Measurements from ENCODE around the gene HCFC1. TPM values are rescaled to one million over a fixed set of nuclear protein-coding genes. Genes with fewer than 3 reads are reported as not detected.

Gene HCFC1
- total and polyA plus RNA-seq, 9 of the 15 experiments (the other 6 are each of a cell fraction or from before 2014, with no cell fraction given) = 2.8 to 133 (median 17.1) TPM

- intact Hi-C loops (cut with micrococcal nuclease) (no loop called here), in situ Hi-C loops (cut with MboI) (no loop called here)
- Histone ChIP-seq H3K9ac (ENCODE audit: insufficient read depth in 1 of 2, low read depth in 2 of 2, low read length in 2 of 2) (peak overlapping the region; percentile 77 to 96), H3K27me3 (ENCODE audit: control insufficient read depth in 2 of 2, insufficient read depth in 2 of 2, low read length in 2 of 2) (no peaks in the 10 kb centered on the region), H3K79me2 (ENCODE audit: control insufficient read depth, insufficient read depth, low read length) (peaks cover 87% of the 10 kb centered on the region), H3K4me3 (peak overlapping the region; percentile 84), H4K20me1 (replicated peaks; ENCODE audit: control insufficient read depth, insufficient read depth, low read length) (peaks cover 52% of the 10 kb centered on the region), H3K9me3 (replicated peaks; ENCODE audit: control insufficient read depth, insufficient read depth, low read depth, low read length) (no peaks in the 10 kb centered on the region), H3K4me2 (ENCODE audit: insufficient read depth, low read length) (peak overlapping the region; percentile 86), H3K36me3 (ENCODE audit: control insufficient read depth, insufficient read depth, low read length) (peaks cover 53% of the 10 kb centered on the region; the same call in 2 of the 3 replicates), H3K27ac (ENCODE audit: extremely low read depth, low read depth, low read length) (peak overlapping the region; percentile 74), H3K4me1 (replicated peaks in 1 of 2; ENCODE audit: control insufficient read depth in 2 of 2, insufficient read depth in 2 of 2, low read length in 2 of 2) (peaks cover 38 to 67% of the 10 kb centered on the region in 2 experiments), H2AFZ (ENCODE audit: low read depth, low read length) (no peak overlapping the region), H3K9me1 (ENCODE audit: control insufficient read depth, insufficient read depth, low read length) (peaks cover 5% of the 10 kb centered on the region)
- ATAC-seq (no peak), DNase-seq (ENCODE audit: extremely low read depth in 1 of 4, low spot score in 3 of 4) (no peak), FAIRE-seq (no peak)
- POLR2A ChIA-PET = interaction anchor here (0.5 to 3.1 kb wide), 8 partner anchors 8 to 406 kb away, joined by 3 to 24 read pairs (median 4); no protein-coding TSS in a partner anchor
- no TSS peak for BruUV-seq (replicated peaks)
- CTCF ChIA-PET (ENCODE audit: low intra/inter-chr PET ratio) = interaction anchor here (0.9 kb wide), 1 partner anchor 11 kb away, joined by 3 read pairs; no protein-coding TSS in a partner anchor
- 3% methylated on average over 16 of the region's 25 CpGs for WGBS (ENCODE audit: insufficient coverage, low coverage, missing lambda C conversion rate)
- TF ChIP-seq ZBTB7A (IDR thresholded peaks at IDR 0.05; ENCODE audit: borderline replicate concordance, control insufficient read depth, low read depth, low read length) (peak; percentile 2; the same call in 1 of the 2 replicates), SMARCA4 (IDR thresholded peaks at IDR 0.05) (0 out of 2 replicates have a peak, but pooled peaks have one; percentile 5), POLR2G (IDR thresholded peaks at IDR 0.05; ENCODE audit: low read depth, low read length) (peak; percentile 63), CXXC5 (CRISPR knock-in tag; IDR thresholded peaks at IDR 0.05) (no peak), RFX5 (IDR thresholded peaks at IDR 0.05; ENCODE audit: low read depth, low read length) (no peak), PKNOX1 (IDR thresholded peaks at IDR 0.05) (peak; percentile 68), MTA2 (IDR thresholded peaks at IDR 0.05; ENCODE audit: low read depth) (no peak), PBX2 (CRISPR knock-in tag; IDR thresholded peaks at IDR 0.05; ENCODE audit: low read depth) (0 out of 2 replicates have a peak, but pooled peaks have one; percentile 11), PBX2 (tag; conservative IDR thresholded peaks at IDR 0.05; ENCODE audit: low read depth) (no peak), ZNF280A (IDR thresholded peaks at IDR 0.05; ENCODE audit: low read depth, partially characterized antibody) (no peak), PTRF (tag; IDR thresholded peaks at IDR 0.05) (no peak), NFIC (IDR thresholded peaks at IDR 0.05) (peak; percentile 27; the same call in 1 of the 2 replicates), CTCF (IDR thresholded peaks at IDR 0.05 in 2 of 3, conservative IDR thresholded peaks at IDR 0.05 in 1 of 3; ENCODE audit: insufficient read depth in 2 of 3, low read depth in 1 of 3, low read length in 3 of 3) (0 out of 6 replicates have a peak, but pooled peaks of 1 of the 3 experiments have one; percentile 4), EP300 (IDR thresholded peaks at IDR 0.05; ENCODE audit: low read length) (no peak)
Measured at GRCh38 chrX:153969125-153969903, 2.3 kb downstream of the HCFC1 start.
